Neural cell (in vitro differentiated cells): ENCODE measurements around the gene PTPRN2. TPM values are rescaled to one million over a fixed set of nuclear protein-coding genes. Genes with fewer than 3 reads are reported as not detected.

ENCODE experiments used
- H2AFZ ChIP-seq: fragments of 200-600, 300-800 bp; sonication (generic), shearing (Covaris generic); 2 replicates; pipeline ENCODE4 v1.6.0; 2014; ENCODE audit warnings: low read depth, mild to moderate bottlenecking, antibody characterized with exemption, low read length, moderate library complexity
- H3F3A ChIP-seq: fragments of 200-600 bp; shearing (Covaris generic); 2 replicates; pipeline ENCODE4 v1.6.1; 2016; ENCODE audit warnings: mild to moderate bottlenecking, moderate library complexity, mixed read lengths, antibody characterized with exemption, low read length; ENCODE audit not compliant: insufficient read depth, poor library complexity, severe bottlenecking
- H3K27ac ChIP-seq: fragments of 200-600, 300-800 bp; sonication (generic), shearing (Covaris generic); 2 replicates; pipeline ENCODE4 v1.5.1; 2014; ENCODE audit warnings: mild to moderate bottlenecking, low read length, moderate library complexity
- H3K27me3 ChIP-seq: fragments of 300-800, 200-600 bp; sonication (generic), shearing (Covaris generic); 2 replicates; pipeline ENCODE4 v1.6.0; 2014; ENCODE audit warnings: mild to moderate bottlenecking, low read depth, low read length, moderate library complexity; ENCODE audit not compliant: insufficient read depth
- H3K36me3 ChIP-seq: fragments of 300-800, 200-600 bp; sonication (generic), shearing (Covaris generic); 2 replicates; pipeline ENCODE4 v1.5.1; 2014; ENCODE audit warnings: mild to moderate bottlenecking, antibody characterized with exemption, low read length, moderate library complexity; ENCODE audit not compliant: insufficient read depth
- H3K4me2 ChIP-seq: fragments of 300-800, 200-600 bp; sonication (generic), shearing (Covaris generic); 2 replicates; pipeline ENCODE4 v1.6.0; 2014; ENCODE audit warnings: mild to moderate bottlenecking, low read length
- H3K4me3 ChIP-seq: fragments of 300-800, 200-600 bp; sonication (generic), shearing (Covaris generic); 2 replicates; pipeline ENCODE4 v1.5.1; 2014; ENCODE audit warnings: mild to moderate bottlenecking, low read length, moderate library complexity
- H3K79me2 ChIP-seq: fragments of 200-600 bp; shearing (Covaris generic); replicated peaks from 2 replicates; pipeline ENCODE4 v1.6.0; 2014; ENCODE audit warnings: mild to moderate bottlenecking, low read length, moderate library complexity; ENCODE audit not compliant: insufficient read depth
- H3K9ac ChIP-seq: fragments of 300-800, 200-600 bp; sonication (generic), shearing (Covaris generic); 2 replicates; pipeline ENCODE4 v1.6.1; 2016; ENCODE audit warnings: mild to moderate bottlenecking, low read length, mixed read lengths
- H3K9me2 ChIP-seq: fragments of 200-600 bp; shearing (Covaris generic); 2 replicates; pipeline ENCODE4 v1.6.1; 2016; ENCODE audit warnings: mild to moderate bottlenecking, low read length, mixed read lengths; ENCODE audit not compliant: insufficient read depth
- H3K9me3 ChIP-seq: fragments of 200-600, 300-800 bp; sonication (generic), shearing (Covaris generic); 2 replicates; pipeline ENCODE4 v1.6.1; 2016; ENCODE audit warnings: mild to moderate bottlenecking, mixed run types, low read length, moderate library complexity, mixed read lengths
- H4K20me1 ChIP-seq: fragments of 200-600 bp; shearing (Covaris generic); 2 replicates; pipeline ENCODE4 v1.6.1; 2016; ENCODE audit warnings: mild to moderate bottlenecking, mixed run types; ENCODE audit not compliant: insufficient read depth
- EP300 ChIP-seq: fragments of 450-650 bp; conservative IDR thresholded peaks from 2 replicates; pipeline ENCODE4 v1.6.1; 2014; ENCODE audit warnings: antibody characterized with exemption, mild to moderate bottlenecking, moderate library complexity; ENCODE audit not compliant: poor library complexity, severe bottlenecking
- EZH2 ChIP-seq: fragments of 200-600, 300-800 bp; shearing (Covaris generic), sonication (generic); IDR thresholded peaks from 2 replicates; pipeline ENCODE4 v1.6.1; 2014; ENCODE audit warnings: antibody characterized with exemption, low read length, borderline replicate concordance, mild to moderate bottlenecking; ENCODE audit not compliant: insufficient read depth, poor library complexity, severe bottlenecking
- MXI1 ChIP-seq: fragments of 450-650 bp; conservative IDR thresholded peaks from 2 replicates; pipeline ENCODE4 v1.6.1; 2014; ENCODE audit warnings: antibody characterized with exemption, mild to moderate bottlenecking; ENCODE audit not compliant: poor library complexity, severe bottlenecking
- POLR2AphosphoS5 ChIP-seq: IDR thresholded peaks from 2 replicates; pipeline ENCODE4 v1.6.1; 2012
- RAD21 ChIP-seq: fragments of 450-650 bp; conservative IDR thresholded peaks from 2 replicates; pipeline ENCODE4 v1.6.1; 2014; ENCODE audit warnings: antibody characterized with exemption, mild to moderate bottlenecking, moderate library complexity
- SMC3 ChIP-seq: fragments of 450-650 bp; conservative IDR thresholded peaks from 2 replicates; pipeline ENCODE4 v1.6.1; 2014; ENCODE audit warnings: antibody characterized with exemption, mild to moderate bottlenecking, moderate library complexity; ENCODE audit not compliant: poor library complexity
- TAF1 ChIP-seq: IDR thresholded peaks from 2 replicates; pipeline ENCODE4 v1.6.1; 2012; ENCODE audit warnings: low read depth
- polyA plus RNA-seq: library from polyadenylated mRNA; depleted of rRNA; stranded (reverse); fragments of >200 nt; gene quantifications from 2 replicates; pipeline ENCODE4 v1.2.3, GENCODE V29; 2014
- TF ChIP-seq, protein P1 (sequence below): IDR thresholded peaks from 2 replicates; pipeline ENCODE4 v1.6.1; 2012; ENCODE audit warnings: borderline replicate concordance
- TF ChIP-seq, protein P2 (sequence below): fragments of 450-650 bp; IDR thresholded peaks from 2 replicates; pipeline ENCODE4 v1.5.1; 2014; ENCODE audit warnings: antibody characterized with exemption, mild to moderate bottlenecking, moderate library complexity; ENCODE audit not compliant: poor library complexity, severe bottlenecking

PTPRN2 gene
- polyA plus RNA-seq, 1 donor from 2014 or later: 31.0 TPM

DNA sequence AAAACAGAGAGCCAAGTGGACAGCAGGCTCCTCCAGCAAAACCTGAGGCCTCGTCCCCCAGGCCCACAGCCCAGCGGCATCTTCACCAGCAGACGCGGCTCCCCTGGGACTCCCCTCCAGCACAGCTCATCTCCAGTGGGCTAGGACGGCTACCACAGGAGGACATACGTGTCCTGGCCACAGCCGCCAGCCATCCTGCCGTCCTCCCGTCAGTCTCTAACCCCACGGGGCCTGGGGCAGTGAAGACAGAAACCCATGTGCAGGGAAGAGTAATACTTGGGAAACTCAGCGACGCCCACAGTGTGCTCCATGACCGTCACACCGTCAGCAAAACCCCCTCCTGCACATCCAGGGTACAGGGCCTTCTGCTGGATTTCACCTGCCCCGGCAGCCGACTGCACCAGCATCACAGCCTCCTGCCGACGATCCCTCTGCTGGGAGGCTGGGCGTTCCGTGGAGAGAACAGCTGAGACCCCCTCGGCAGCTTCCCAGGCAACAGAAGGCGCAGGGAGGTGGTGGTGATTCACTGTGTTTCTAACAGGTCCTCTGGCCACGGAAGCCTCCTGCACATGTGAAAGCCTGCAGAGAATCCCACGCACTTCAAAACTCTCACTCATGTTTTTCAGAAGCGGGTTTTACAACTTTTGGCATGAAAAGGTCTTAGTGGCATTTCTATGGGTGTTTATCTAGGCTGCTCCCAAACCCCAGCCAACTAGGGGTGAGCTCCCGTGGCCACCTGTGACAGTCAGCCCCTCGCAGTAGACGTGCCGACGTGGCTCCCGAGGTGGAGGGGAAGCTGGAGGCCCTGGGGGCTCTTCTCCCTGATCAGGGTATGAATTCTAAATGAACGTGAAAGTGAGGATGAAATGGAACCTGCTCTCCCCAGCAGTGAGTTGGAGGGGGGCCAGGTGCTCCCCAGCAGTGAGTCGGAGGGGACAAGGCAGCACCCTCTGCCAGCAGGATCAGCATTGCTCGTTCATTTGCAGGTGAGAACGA, 513.5 kb downstream of the PTPRN2 start:
- Histone ChIP-seq H3K9me3 (no peaks in the 10 kb centered on the region), H3K27ac (no peak overlapping the region), H3K9ac (no peak overlapping the region), H3K9me2 (no peaks in the 10 kb centered on the region), H3K36me3 (peaks cover 7% of the 10 kb centered on the region), H3K4me2 (no peak overlapping the region), H3F3A (no peaks in the 10 kb centered on the region), H4K20me1 (no peaks in the 10 kb centered on the region), H2AFZ (no peak overlapping the region), H3K4me3 (no peak overlapping the region), H3K79me2 (no peaks in the 10 kb centered on the region), H3K27me3 (no peaks in the 10 kb centered on the region)
- TF ChIP-seq POLR2AphosphoS5: no peak
- TF ChIP-seq TAF1: no peak
- TF ChIP-seq SMC3: no peak
- no peak for TF ChIP-seq RAD21
- TF ChIP-seq, protein P1, sequence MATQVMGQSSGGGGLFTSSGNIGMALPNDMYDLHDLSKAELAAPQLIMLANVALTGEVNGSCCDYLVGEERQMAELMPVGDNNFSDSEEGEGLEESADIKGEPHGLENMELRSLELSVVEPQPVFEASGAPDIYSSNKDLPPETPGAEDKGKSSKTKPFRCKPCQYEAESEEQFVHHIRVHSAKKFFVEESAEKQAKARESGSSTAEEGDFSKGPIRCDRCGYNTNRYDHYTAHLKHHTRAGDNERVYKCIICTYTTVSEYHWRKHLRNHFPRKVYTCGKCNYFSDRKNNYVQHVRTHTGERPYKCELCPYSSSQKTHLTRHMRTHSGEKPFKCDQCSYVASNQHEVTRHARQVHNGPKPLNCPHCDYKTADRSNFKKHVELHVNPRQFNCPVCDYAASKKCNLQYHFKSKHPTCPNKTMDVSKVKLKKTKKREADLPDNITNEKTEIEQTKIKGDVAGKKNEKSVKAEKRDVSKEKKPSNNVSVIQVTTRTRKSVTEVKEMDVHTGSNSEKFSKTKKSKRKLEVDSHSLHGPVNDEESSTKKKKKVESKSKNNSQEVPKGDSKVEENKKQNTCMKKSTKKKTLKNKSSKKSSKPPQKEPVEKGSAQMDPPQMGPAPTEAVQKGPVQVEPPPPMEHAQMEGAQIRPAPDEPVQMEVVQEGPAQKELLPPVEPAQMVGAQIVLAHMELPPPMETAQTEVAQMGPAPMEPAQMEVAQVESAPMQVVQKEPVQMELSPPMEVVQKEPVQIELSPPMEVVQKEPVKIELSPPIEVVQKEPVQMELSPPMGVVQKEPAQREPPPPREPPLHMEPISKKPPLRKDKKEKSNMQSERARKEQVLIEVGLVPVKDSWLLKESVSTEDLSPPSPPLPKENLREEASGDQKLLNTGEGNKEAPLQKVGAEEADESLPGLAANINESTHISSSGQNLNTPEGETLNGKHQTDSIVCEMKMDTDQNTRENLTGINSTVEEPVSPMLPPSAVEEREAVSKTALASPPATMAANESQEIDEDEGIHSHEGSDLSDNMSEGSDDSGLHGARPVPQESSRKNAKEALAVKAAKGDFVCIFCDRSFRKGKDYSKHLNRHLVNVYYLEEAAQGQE: no peak
- TF ChIP-seq MXI1: no peak
- TF ChIP-seq EP300: no peak
- TF ChIP-seq, protein P2, sequence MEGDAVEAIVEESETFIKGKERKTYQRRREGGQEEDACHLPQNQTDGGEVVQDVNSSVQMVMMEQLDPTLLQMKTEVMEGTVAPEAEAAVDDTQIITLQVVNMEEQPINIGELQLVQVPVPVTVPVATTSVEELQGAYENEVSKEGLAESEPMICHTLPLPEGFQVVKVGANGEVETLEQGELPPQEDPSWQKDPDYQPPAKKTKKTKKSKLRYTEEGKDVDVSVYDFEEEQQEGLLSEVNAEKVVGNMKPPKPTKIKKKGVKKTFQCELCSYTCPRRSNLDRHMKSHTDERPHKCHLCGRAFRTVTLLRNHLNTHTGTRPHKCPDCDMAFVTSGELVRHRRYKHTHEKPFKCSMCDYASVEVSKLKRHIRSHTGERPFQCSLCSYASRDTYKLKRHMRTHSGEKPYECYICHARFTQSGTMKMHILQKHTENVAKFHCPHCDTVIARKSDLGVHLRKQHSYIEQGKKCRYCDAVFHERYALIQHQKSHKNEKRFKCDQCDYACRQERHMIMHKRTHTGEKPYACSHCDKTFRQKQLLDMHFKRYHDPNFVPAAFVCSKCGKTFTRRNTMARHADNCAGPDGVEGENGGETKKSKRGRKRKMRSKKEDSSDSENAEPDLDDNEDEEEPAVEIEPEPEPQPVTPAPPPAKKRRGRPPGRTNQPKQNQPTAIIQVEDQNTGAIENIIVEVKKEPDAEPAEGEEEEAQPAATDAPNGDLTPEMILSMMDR: no peak
- TF ChIP-seq EZH2: no peak

DNA sequence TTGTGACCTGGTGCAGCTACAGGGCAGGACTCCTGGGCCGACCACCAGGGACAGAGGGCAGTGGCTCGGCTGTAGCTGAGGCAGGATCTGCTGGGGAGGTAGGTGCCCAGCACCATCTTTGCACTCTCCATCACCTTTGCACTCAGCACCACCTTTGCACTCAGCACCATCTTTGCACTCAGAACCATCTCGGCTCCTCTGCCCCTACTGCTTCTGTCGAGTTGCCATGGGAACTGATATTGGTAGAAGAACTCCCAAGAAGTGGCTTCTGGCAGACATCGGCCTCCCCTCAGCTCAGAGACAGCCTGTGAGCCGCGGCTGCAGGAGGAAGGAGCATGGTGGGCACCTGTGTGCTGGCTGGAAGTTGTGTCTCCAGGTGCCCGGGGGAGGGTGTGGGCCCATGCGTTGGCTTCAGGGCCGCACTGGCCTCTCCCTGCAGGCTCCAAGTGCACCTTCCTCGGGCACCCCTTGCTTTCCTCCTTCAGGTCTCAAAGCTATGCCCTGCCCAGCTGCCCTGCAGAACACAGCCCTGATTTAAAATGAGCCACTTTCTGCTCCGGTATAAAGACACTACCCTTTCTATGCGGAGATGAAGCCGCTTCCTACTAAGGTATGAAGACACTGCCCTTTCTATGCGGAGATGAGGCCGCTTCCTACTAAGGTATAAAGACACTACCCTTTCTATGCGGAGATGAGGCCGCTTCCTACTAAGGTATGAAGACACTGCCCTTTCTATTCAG, 514.5 kb downstream of the PTPRN2 start:
- Histone ChIP-seq H3K27ac (no peak overlapping the region), H4K20me1 (no peaks in the 10 kb centered on the region), H3K4me3 (no peak overlapping the region), H3K79me2 (no peaks in the 10 kb centered on the region), H3F3A (no peaks in the 10 kb centered on the region), H3K36me3 (peaks cover 7% of the 10 kb centered on the region), H3K27me3 (no peaks in the 10 kb centered on the region), H3K9ac (no peak overlapping the region), H3K9me2 (no peaks in the 10 kb centered on the region), H3K9me3 (no peaks in the 10 kb centered on the region), H3K4me2 (no peak overlapping the region), H2AFZ (no peak overlapping the region)
- no peak for TF ChIP-seq POLR2AphosphoS5
- TF ChIP-seq EP300: no peak
- TF ChIP-seq SMC3: no peak
- TF ChIP-seq RAD21: no peak
- TF ChIP-seq EZH2: no peak
- no peak for TF ChIP-seq TAF1
- TF ChIP-seq, protein P2: no peak
- no peak for TF ChIP-seq MXI1
- TF ChIP-seq, protein P1: no peak
